HepG2 (cell line): ENCODE results near the gene MIDN. TPM values are rescaled to one million over a fixed set of nuclear protein-coding genes. Genes with fewer than 3 reads are reported as not detected.

Experiments used
- ATAC-seq: fragments of 200-7000 bp; cut with Tn5 transposase; 3 replicates; pipeline ENCODE4 v1.9.1; 2020; ENCODE audit warnings: mild to moderate bottlenecking, moderate library complexity
- BruUV-seq: library from RNA; stranded (reverse); fragments of 400-500 nt; replicated peaks from 2 replicates; lab custom pipeline; 2021; lab: Mats Ljungman, UMichigan
- CTCF ChIA-PET: fragments of 300-600 bp; formaldehyde crosslinking; extraction: SDS; loops from one replicate; lab custom pipeline; 2021; ENCODE audit warnings: low total read pairs, inconsistent platforms, low intra/inter-chr PET ratio; lab: Yijun Ruan, JAX
- POLR2A ChIA-PET: fragments of 350-600 bp; sonication (Branson Sonifier 250); formaldehyde crosslinking; loops from one replicate; lab custom pipeline; 2020; ENCODE audit warnings: antibody characterized with exemption, inconsistent platforms; lab: Yijun Ruan, JAX
- DNase-seq: peaks from one replicate; pipeline ENCODE4 v3.0.0-alpha.2; 2015; ENCODE audit warnings: low spot score
- FAIRE-seq: peaks from 3 replicates; lab custom pipeline; 2011; peaks lifted over from hg19 to GRCh38; lab: Jason Lieb, UNC
- H2AFZ ChIP-seq: one replicate; pipeline ENCODE4 v1.6.1; 2011; ENCODE audit warnings: low read length, inconsistent platforms
- H3K27ac ChIP-seq: fragments of 300-600 bp; 3 replicates; pipeline ENCODE4 v1.8.0; 2011; ENCODE audit warnings: mixed run types, mild to moderate bottlenecking, mixed read lengths, low read length, inconsistent platforms; ENCODE audit not compliant: insufficient read depth; ENCODE audit errors: extremely low read length
- H3K27me3 ChIP-seq, 2 experiments: fragments of 200-600 bp in 1 of 2; 2 replicates in 1 of 2; 3 replicates in 1 of 2; pipeline versions ENCODE4 v1.6.0 to v1.8.0; 2011; ENCODE audit warnings: low read length in 2 of 2, mild to moderate bottlenecking in 2 of 2, moderate library complexity in 2 of 2, inconsistent platforms in 1 of 2; ENCODE audit not compliant: insufficient read depth in 2 of 2, control insufficient read depth in 1 of 2
- H3K36me3 ChIP-seq, 2 experiments: fragments of 200-600 bp in 1 of 2; replicated peaks in 1 of 2; 2 replicates in 1 of 2; 3 replicates in 1 of 2; pipeline versions ENCODE4 v1.5.1 to v1.8.0; 2011; ENCODE audit warnings: low read length in 2 of 2, inconsistent platforms in 1 of 2; ENCODE audit not compliant: insufficient read depth in 2 of 2, control insufficient read depth in 1 of 2
- H3K4me1 ChIP-seq: 2 replicates; pipeline ENCODE4 v1.5.1; 2012; ENCODE audit warnings: low read length, inconsistent platforms; ENCODE audit not compliant: insufficient read depth
- H3K4me2 ChIP-seq: 2 replicates; pipeline ENCODE4 v1.6.0; 2011; ENCODE audit warnings: low read depth, low read length, inconsistent platforms
- H3K4me3 ChIP-seq, 3 experiments: fragments of 200-600 bp in 1 of 3; sonication (generic), shearing (Covaris generic) in 1 of 3; replicated peaks in 1 of 3; 2 replicates each; pipeline ENCODE4 v1.5.1; 2011 to 2016; ENCODE audit warnings: low read length in 3 of 3, inconsistent platforms in 2 of 3, low read depth in 2 of 3, mild to moderate bottlenecking in 2 of 3, control low read depth in 1 of 3, mixed read lengths in 1 of 3; ENCODE audit not compliant: insufficient read depth in 1 of 3
- H3K79me2 ChIP-seq: one replicate; pipeline ENCODE4 v1.6.1; 2011; ENCODE audit warnings: low read length, inconsistent platforms; ENCODE audit not compliant: insufficient read depth
- H3K9ac ChIP-seq: 2 replicates; pipeline ENCODE4 v1.6.0; 2011; ENCODE audit warnings: mild to moderate bottlenecking, low read depth, low read length, inconsistent platforms; ENCODE audit not compliant: insufficient read depth
- H3K9me3 ChIP-seq: 2 replicates; pipeline ENCODE4 v1.5.1; 2012; ENCODE audit warnings: mild to moderate bottlenecking, low read length
- H4K20me1 ChIP-seq: 2 replicates; pipeline ENCODE4 v1.6.0; 2011; ENCODE audit warnings: inconsistent platforms, mild to moderate bottlenecking, low read length, moderate library complexity; ENCODE audit not compliant: insufficient read depth
- ATM ChIP-seq: fragments of 450-650 bp; IDR thresholded peaks from 2 replicates; pipeline ENCODE4 v1.7.1; 2017; ENCODE audit warnings: mild to moderate bottlenecking, borderline replicate concordance
- DMAP1 ChIP-seq: IDR thresholded peaks from 2 replicates; pipeline ENCODE4 v1.6.1; 2016
- NFRKB ChIP-seq: fragments of 450-650 bp; IDR thresholded peaks from 2 replicates; pipeline ENCODE4 v1.6.1; 2017
- ZC3H13 ChIP-seq: sonication (generic); formaldehyde crosslinking; IDR thresholded peaks from 2 replicates; pipeline ENCODE4 v1.8.1; 2023; ENCODE audit warnings: mild to moderate bottlenecking, missing genetic modification reagents, moderate library complexity
- ZFX ChIP-seq: sonication (generic); formaldehyde crosslinking; IDR thresholded peaks from 2 replicates; pipeline ENCODE4 v1.4.0; 2020; ENCODE audit warnings: mild to moderate bottlenecking, low read depth, missing genetic modification reagents, moderate library complexity
- ZNF24 ChIP-seq: fragments of 450-650 bp; IDR thresholded peaks from 2 replicates; pipeline ENCODE4 v1.6.1; 2017; ENCODE audit warnings: antibody characterized with exemption, mild to moderate bottlenecking
- ZNF543 ChIP-seq: sonication (generic); formaldehyde crosslinking; IDR thresholded peaks from 2 replicates; pipeline ENCODE4 v1.4.0; 2020; ENCODE audit warnings: mild to moderate bottlenecking, missing genetic modification reagents
- ZNF747 ChIP-seq: sonication (generic); formaldehyde crosslinking; IDR thresholded peaks from 2 replicates; pipeline ENCODE4 v1.8.1; 2023; ENCODE audit warnings: missing genetic modification reagents, mild to moderate bottlenecking, borderline replicate concordance
- WGBS: methylation state at CpG from one replicate; pipeline ENCODE4 v1.1.6; 2017; ENCODE audit warnings: low lambda C conversion rate; 5-methylcytosine and 5-hydroxymethylcytosine counted together
- in situ Hi-C: cut with HindIII; loops from 2 replicates; pipeline ENCODE4 v1.10.0; 2017; ENCODE audit warnings: low pct_unique_long_range_greater_than_20kb; ENCODE audit not compliant: extremely low pct_ligation_motif_present
- intact Hi-C: fragments of 100-400 bp; cut with micrococcal nuclease; formaldehyde crosslinking; loops from one replicate; pipeline ENCODE4 v1.10.0; 2022; ENCODE audit not compliant: unreplicated experiment
- polyA plus RNA-seq, 8 experiments: library from polyadenylated mRNA; depleted of rRNA in 3 of 8; stranded (reverse) in 7 of 8; unstranded in 1 of 8; fragments of >200 nt; fragmentation: Illumina TruSeq in 4 of 8; extraction: Trizol in 4 of 8; gene quantifications; 2 replicates each; pipeline versions ENCODE4 v1.2.1 to v1.2.3, GENCODE V29; 2011 to 2016; ENCODE audit warnings: low read depth in 4 of 8, missing spikeins in 1 of 8, mixed read lengths in 1 of 8; ENCODE audit not compliant: insufficient read depth in 1 of 8
- total RNA-seq, 5 experiments: library from RNA; depleted of rRNA; stranded (reverse); fragments of >200 nt; fragmentation: Illumina TruSeq; extraction: Trizol; gene quantifications; 2 replicates each; pipeline ENCODE4 v1.2.3, GENCODE V29; 2016; ENCODE audit warnings: low read depth in 1 of 5
- TF ChIP-seq, protein P1 (sequence below): sonication (generic); formaldehyde crosslinking; IDR thresholded peaks from 2 replicates; pipeline ENCODE4 v1.4.0; 2020; ENCODE audit warnings: mild to moderate bottlenecking, missing genetic modification reagents, borderline replicate concordance
- TF ChIP-seq, protein P2 (sequence below): sonication (generic); formaldehyde crosslinking; IDR thresholded peaks from 2 replicates; pipeline ENCODE4 v1.8.0; 2022; ENCODE audit warnings: missing genetic modification reagents, mild to moderate bottlenecking, inconsistent platforms, borderline replicate concordance
- TF ChIP-seq, protein P3 (sequence below), 2 experiments: sonication (generic) in 1 of 2; formaldehyde crosslinking in 1 of 2; IDR thresholded peaks; 2 replicates each; pipeline versions ENCODE4 v1.4.0 to v1.6.1; 2018 to 2020; ENCODE audit warnings: missing genetic modification reagents in 2 of 2, borderline replicate concordance in 1 of 2, low read depth in 1 of 2, mild to moderate bottlenecking in 1 of 2, missing biosample characterization in 1 of 2
- TF ChIP-seq, protein P4 (sequence below): sonication (generic); IDR thresholded peaks from 2 replicates; pipeline ENCODE4 v1.6.1; 2016; ENCODE audit warnings: low read depth, borderline replicate concordance

Gene MIDN
- total and polyA plus RNA-seq, 2 of the 13 experiments (the other 11 are each of a cell fraction or from before 2014, with no cell fraction given): 8.4 to 18.0 TPM

DNA sequence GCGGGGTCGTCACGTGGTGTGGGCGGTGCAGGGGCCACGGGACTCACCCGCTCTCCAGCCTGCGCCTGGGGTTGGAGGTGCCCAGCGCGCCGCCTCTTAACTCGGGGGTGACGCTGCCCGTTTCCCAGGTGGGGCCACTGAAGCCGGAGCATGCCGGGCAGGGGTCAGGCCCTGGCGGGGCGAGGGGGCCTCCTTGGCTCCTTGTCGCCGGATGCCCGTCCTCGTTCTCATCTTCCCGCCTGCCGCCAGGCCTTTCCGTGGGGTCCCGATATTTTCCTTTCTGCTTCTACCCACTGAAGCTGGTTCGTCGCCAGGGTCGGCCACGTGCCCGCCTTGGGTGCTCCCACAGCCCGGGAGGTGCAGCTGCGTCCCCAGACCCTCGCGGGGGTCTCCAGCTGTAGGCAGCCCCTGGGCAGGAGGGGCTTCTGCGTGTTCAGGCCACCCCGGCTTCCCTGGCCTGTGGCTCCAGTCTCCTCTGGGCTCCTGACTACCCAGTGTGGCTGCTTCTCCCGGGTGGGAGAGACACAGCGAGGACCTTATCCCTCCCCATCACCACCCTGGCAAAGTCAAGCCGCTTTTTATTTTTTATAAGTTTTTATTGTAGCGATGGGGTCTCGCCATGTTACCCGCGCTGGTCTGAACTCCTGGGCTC, 27.7 kb downstream of the MIDN start:
- H3K9ac ChIP-seq: peak overlapping the region; percentile 95
- H3K27me3 ChIP-seq: no peaks in the 10 kb centered on the region
- intact Hi-C loops: no loop called here
- H3K4me1 ChIP-seq: peaks cover 51% of the 10 kb centered on the region
- H3K4me3 ChIP-seq: peak overlapping the region; percentile 57 to 85 (median 73)
- H2AFZ ChIP-seq: no peak overlapping the region
- H3K27ac ChIP-seq: peak overlapping the region; percentile 100
- ATAC-seq (peak; percentile 63), FAIRE-seq (no peak), DNase-seq (no peak)
- no peaks in the 10 kb centered on the region for H3K9me3 ChIP-seq
- 46% methylated on average over 22 of the region's 43 CpGs for WGBS
- peaks cover 20% of the 10 kb centered on the region for H4K20me1 ChIP-seq
- ChIA-PET POLR2A (interaction anchor here (1.5 kb wide), 2 partner anchors 31 to 97 kb away, joined by 12 to 25 read pairs; no protein-coding TSS in a partner anchor), CTCF (no interaction called here)
- H3K4me2 ChIP-seq: peak overlapping the region; percentile 79
- in situ Hi-C loops: loop anchor here (5.0 kb wide), 1 partner anchor 34 kb away; the partner anchor contains the start of gene ATP5F1D
- H3K36me3 ChIP-seq: peaks cover 20 to 49% of the 10 kb centered on the region in 2 experiments
- peaks cover 20% of the 10 kb centered on the region for H3K79me2 ChIP-seq
- BruUV-seq: no TSS peak
- no peak for TF ChIP-seq ZNF24
- TF ChIP-seq, protein P1, sequence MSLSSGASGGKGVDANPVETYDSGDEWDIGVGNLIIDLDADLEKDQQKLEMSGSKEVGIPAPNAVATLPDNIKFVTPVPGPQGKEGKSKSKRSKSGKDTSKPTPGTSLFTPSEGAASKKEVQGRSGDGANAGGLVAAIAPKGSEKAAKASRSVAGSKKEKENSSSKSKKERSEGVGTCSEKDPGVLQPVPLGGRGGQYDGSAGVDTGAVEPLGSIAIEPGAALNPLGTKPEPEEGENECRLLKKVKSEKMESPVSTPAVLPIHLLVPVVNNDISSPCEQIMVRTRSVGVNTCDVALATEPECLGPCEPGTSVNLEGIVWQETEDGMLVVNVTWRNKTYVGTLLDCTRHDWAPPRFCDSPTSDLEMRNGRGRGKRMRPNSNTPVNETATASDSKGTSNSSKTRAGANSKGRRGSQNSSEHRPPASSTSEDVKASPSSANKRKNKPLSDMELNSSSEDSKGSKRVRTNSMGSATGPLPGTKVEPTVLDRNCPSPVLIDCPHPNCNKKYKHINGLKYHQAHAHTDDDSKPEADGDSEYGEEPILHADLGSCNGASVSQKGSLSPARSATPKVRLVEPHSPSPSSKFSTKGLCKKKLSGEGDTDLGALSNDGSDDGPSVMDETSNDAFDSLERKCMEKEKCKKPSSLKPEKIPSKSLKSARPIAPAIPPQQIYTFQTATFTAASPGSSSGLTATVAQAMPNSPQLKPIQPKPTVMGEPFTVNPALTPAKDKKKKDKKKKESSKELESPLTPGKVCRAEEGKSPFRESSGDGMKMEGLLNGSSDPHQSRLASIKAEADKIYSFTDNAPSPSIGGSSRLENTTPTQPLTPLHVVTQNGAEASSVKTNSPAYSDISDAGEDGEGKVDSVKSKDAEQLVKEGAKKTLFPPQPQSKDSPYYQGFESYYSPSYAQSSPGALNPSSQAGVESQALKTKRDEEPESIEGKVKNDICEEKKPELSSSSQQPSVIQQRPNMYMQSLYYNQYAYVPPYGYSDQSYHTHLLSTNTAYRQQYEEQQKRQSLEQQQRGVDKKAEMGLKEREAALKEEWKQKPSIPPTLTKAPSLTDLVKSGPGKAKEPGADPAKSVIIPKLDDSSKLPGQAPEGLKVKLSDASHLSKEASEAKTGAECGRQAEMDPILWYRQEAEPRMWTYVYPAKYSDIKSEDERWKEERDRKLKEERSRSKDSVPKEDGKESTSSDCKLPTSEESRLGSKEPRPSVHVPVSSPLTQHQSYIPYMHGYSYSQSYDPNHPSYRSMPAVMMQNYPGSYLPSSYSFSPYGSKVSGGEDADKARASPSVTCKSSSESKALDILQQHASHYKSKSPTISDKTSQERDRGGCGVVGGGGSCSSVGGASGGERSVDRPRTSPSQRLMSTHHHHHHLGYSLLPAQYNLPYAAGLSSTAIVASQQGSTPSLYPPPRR (CRISPR knock-in tag): peak; percentile 72
- no peak for TF ChIP-seq ZFX (CRISPR knock-in tag)
- no peak for TF ChIP-seq ATM
- TF ChIP-seq, protein P2, sequence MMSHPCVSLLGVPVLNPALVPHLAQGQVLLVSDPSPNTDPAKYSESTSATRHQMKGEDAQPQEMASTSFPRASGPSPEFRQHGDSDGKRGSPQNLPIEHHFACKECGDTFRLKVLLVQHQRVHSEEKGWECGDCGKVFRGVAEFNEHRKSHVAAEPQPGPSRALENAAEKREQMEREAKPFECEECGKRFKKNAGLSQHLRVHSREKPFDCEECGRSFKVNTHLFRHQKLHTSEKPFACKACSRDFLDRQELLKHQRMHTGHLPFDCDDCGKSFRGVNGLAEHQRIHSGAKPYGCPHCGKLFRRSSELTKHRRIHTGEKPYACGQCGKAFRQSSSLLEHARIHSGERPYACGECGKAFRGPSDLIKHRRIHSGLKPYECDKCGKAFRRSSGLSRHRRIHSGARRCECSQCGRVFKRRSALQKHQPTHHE (CRISPR knock-in tag): no peak; the same call in 1 of the 2 replicates
- TF ChIP-seq ZC3H13 (CRISPR knock-in tag): no peak
- TF ChIP-seq, protein P3, sequence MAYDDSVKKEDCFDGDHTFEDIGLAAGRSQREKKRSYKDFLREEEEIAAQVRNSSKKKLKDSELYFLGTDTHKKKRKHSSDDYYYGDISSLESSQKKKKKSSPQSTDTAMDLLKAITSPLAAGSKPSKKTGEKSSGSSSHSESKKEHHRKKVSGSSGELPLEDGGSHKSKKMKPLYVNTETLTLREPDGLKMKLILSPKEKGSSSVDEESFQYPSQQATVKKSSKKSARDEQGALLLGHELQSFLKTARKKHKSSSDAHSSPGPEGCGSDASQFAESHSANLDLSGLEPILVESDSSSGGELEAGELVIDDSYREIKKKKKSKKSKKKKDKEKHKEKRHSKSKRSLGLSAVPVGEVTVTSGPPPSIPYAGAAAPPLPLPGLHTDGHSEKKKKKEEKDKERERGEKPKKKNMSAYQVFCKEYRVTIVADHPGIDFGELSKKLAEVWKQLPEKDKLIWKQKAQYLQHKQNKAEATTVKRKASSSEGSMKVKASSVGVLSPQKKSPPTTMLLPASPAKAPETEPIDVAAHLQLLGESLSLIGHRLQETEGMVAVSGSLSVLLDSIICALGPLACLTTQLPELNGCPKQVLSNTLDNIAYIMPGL (CRISPR knock-in tag; IDR thresholded peaks at IDR 0.05; ENCODE audit: borderline replicate concordance in 1 of 2, low read depth in 1 of 2): 0 out of 4 replicates have a peak, but pooled peaks of 1 of the 2 experiments have one; percentile 29
- TF ChIP-seq, protein P4, sequence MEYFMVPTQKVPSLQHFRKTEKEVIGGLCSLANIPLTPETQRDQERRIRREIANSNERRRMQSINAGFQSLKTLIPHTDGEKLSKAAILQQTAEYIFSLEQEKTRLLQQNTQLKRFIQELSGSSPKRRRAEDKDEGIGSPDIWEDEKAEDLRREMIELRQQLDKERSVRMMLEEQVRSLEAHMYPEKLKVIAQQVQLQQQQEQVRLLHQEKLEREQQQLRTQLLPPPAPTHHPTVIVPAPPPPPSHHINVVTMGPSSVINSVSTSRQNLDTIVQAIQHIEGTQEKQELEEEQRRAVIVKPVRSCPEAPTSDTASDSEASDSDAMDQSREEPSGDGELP: peak; percentile 61; the same call in 1 of the 2 replicates
- no peak for TF ChIP-seq NFRKB
- 0 out of 2 replicates have a peak, but pooled peaks have one; percentile 0 for TF ChIP-seq DMAP1 (CRISPR knock-in tag)
- no peak for TF ChIP-seq ZNF747 (CRISPR knock-in tag)
- 0 out of 2 replicates have a peak, but pooled peaks have one; percentile 23 for TF ChIP-seq ZNF543
